SK-N-MC (cell line): Measurements from ENCODE around the gene NISCH.

ENCODE experiments used
- EZH2 ChIP-seq: fragments of 200-600 bp; sonication (generic); IDR thresholded peaks from one replicate; pipeline ENCODE4 v1.6.1; 2017; ENCODE audit warnings: antibody characterized with exemption
- FOXP2 ChIP-seq: optimal IDR thresholded peaks from 2 replicates; pipeline ENCODE3; 2011; ENCODE audit warnings: mild to moderate bottlenecking, moderate library complexity; ENCODE audit not compliant: insufficient read depth; ENCODE audit errors: extremely low read length, control extremely low read depth
- POLR2AphosphoS5 ChIP-seq: IDR thresholded peaks from 2 replicates; pipeline ENCODE4 v1.6.1; 2012; ENCODE audit warnings: mild to moderate bottlenecking, low read depth, low read length, borderline replicate concordance

- TF ChIP-seq POLR2AphosphoS5 (no peak), EZH2 (no peak), FOXP2 (no peak)
These were observed 24.6 kb downstream of the NISCH start for GRCh38 chr3:52479877-52480575.
